OCI-LY3 (cell line): ENCODE measurements around the gene HTRA1.

Experiments used
- H2AFZ ChIP-seq: fragments of 200-600, 300-600 bp; shearing (Covaris generic); 2 replicates; pipeline ENCODE4 v1.6.0; 2014; ENCODE audit warnings: antibody characterized with exemption, low read depth, low read length
- H3K27ac ChIP-seq: fragments of 200-600, 300-600 bp; sonication (generic); 2 replicates; pipeline ENCODE4 v1.5.1; 2014; ENCODE audit warnings: mild to moderate bottlenecking, low read length, moderate library complexity, mixed read lengths
- H3K27me3 ChIP-seq: fragments of 200-600, 300-600 bp; sonication (generic); 2 replicates; pipeline ENCODE4 v1.6.1; 2014; ENCODE audit warnings: low read depth, low read length, mixed read lengths
- H3K36me3 ChIP-seq: fragments of 200-600, 300-600 bp; sonication (generic); replicated peaks from 2 replicates; pipeline ENCODE3; 2014; ENCODE audit warnings: low read depth, low read length, mixed read lengths
- H3K4me1 ChIP-seq: fragments of 300-600, 200-600 bp; sonication (generic); 2 replicates; pipeline ENCODE4 v1.6.1; 2014; ENCODE audit warnings: low read length, mixed read lengths
- H3K4me2 ChIP-seq: fragments of 200-600, 300-600 bp; sonication (generic); 2 replicates; pipeline ENCODE4 v1.6.1; 2014; ENCODE audit warnings: low read length, mixed read lengths
- H3K4me3 ChIP-seq: fragments of 300-600, 200-600 bp; sonication (generic); 2 replicates; pipeline ENCODE4 v1.5.1; 2014; ENCODE audit warnings: antibody characterized with exemption, mild to moderate bottlenecking, low read length, moderate library complexity
- H3K79me2 ChIP-seq: fragments of 300-600, 200-600 bp; shearing (Covaris generic); 2 replicates; pipeline ENCODE4 v1.6.1; 2014; ENCODE audit warnings: mild to moderate bottlenecking, low read length, mixed read lengths
- H3K9ac ChIP-seq: fragments of 300-600, 200-600 bp; shearing (Covaris generic); 2 replicates; pipeline ENCODE4 v1.6.0; 2014; ENCODE audit warnings: mild to moderate bottlenecking, low read length, moderate library complexity
- H3K9me3 ChIP-seq: fragments of 200-600, 300-600 bp; shearing (Covaris generic); 2 replicates; pipeline ENCODE4 v1.6.1; 2014; ENCODE audit warnings: low read length, mixed read lengths; ENCODE audit not compliant: insufficient read depth
- H4K20me1 ChIP-seq: fragments of 200-600, 300-600 bp; sonication (generic); 2 replicates; pipeline ENCODE4 v1.6.1; 2016; ENCODE audit warnings: low read length, mixed read lengths; ENCODE audit not compliant: insufficient read depth
- EZH2phosphoT487 ChIP-seq: fragments of 200-600 bp; shearing (Covaris generic); IDR thresholded peaks from 2 replicates; pipeline ENCODE4 v1.6.1; 2018; ENCODE audit warnings: antibody characterized with exemption, mixed run types, low read depth
- TF ChIP-seq, protein P1 (sequence below): fragments of 200-600, 300-600 bp; sonication (generic); IDR thresholded peaks from 2 replicates; pipeline ENCODE4 v1.5.1; 2014; ENCODE audit warnings: antibody characterized with exemption, low read length, low read depth

Gene HTRA1

DNA sequence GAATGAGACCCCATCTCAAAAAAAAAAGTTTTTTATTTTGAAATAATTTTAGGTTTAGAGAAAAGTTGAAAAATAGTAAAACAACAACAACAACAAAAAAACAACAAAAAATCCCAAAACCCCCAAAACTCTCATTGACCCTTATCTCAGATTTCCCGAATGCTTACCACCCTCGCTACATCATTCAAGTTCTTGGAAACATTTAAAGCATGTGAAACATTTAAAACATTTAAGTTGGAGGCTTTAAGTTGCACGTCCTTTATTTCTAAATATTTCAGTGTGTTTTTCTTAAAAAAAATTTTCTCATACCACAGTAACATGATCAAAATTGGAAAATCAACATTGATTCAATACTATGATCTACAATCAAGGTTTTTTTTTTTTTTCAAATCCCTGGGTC lies 7.3 kb upstream of the HTRA1 start:
- Histone ChIP-seq H3K27me3 (no peaks in the 10 kb centered on the region), H3K4me2 (no peak overlapping the region)
- no peak for TF ChIP-seq EZH2phosphoT487
- TF ChIP-seq, protein P1, sequence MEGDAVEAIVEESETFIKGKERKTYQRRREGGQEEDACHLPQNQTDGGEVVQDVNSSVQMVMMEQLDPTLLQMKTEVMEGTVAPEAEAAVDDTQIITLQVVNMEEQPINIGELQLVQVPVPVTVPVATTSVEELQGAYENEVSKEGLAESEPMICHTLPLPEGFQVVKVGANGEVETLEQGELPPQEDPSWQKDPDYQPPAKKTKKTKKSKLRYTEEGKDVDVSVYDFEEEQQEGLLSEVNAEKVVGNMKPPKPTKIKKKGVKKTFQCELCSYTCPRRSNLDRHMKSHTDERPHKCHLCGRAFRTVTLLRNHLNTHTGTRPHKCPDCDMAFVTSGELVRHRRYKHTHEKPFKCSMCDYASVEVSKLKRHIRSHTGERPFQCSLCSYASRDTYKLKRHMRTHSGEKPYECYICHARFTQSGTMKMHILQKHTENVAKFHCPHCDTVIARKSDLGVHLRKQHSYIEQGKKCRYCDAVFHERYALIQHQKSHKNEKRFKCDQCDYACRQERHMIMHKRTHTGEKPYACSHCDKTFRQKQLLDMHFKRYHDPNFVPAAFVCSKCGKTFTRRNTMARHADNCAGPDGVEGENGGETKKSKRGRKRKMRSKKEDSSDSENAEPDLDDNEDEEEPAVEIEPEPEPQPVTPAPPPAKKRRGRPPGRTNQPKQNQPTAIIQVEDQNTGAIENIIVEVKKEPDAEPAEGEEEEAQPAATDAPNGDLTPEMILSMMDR = no peak

DNA sequence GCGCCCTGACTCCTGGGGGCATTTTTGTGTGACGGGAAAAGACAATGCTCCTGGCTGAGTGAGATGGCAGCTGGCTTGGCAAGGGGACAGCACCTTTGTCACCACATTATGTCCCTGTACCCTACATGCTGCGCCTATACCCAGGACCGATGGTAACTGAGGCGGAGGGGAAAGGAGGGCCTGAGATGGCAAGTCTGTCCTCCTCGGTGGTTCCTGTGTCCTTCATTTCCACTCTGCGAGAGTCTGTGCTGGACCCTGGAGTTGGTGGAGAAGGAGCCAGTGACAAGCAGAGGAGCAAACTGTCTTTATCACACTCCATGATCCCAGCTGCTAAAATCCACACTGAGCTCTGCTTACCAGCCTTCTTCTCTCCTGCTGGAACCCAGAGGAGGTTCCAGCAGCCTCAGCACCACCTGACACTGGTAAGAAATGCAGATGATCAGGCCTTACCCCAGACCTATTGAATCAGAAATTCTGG lies 6.7 kb upstream of the HTRA1 start, which contains the start of gene ARMS2:
TSS of gene ARMS2 (plus strand) at position 51 of the 478 bp plus-strand sequence. CDS start at position 126, 75 bp downstream.
- Histone ChIP-seq H3K9me3 (no peaks in the 10 kb centered on the region), H3K9ac (no peak within 1 kb of the TSS), H3K27me3 (no peaks in the 10 kb centered on the region)

More for the DNA sequence above, 7.3 kb upstream of the HTRA1 start:
- Histone ChIP-seq H3K4me1 (no peaks in the 10 kb centered on the region), H3K27ac (no peak overlapping the region), H3K4me3 (no peak overlapping the region), H3K9ac (no peak overlapping the region), H3K9me3 (no peaks in the 10 kb centered on the region), H4K20me1 (no peaks in the 10 kb centered on the region), H3K36me3 (no peaks in the 10 kb centered on the region), H3K79me2 (no peaks in the 10 kb centered on the region), H2AFZ (no peak overlapping the region)

DNA sequence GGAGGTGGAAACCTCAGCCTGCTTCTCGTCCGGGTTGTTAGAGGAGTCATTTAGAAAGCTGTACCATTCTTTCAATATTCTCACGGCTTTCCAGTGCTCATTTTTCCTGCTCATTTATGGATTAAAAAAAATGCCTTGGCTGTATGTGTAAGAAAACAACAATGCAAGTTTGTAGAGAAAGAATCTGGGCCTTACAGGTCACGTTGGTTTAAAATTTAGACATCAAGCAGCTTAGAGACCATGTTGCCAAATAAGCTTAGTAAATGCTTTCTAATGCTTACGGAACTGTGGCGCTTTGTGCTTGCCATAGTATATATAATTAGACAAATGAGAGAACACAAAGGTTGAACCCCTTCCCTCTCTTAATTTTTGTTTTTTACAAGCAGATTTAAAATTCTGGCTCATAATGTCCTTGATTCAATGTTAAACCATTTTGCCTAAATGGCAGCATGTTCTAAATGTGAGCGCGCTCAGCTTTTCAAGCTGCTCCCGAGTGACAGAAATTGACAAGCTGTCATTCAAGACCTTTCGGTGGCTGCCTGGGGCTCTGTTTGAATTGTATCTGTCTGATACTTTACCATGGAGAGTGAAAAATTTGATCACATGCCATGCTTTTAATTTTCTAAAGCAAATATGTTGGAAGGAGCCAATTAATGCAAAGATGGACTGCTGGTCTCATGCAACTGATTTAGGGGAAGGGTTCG lies 5.8 kb upstream of the HTRA1 start:
- Histone ChIP-seq H3K4me1 (no peaks in the 10 kb centered on the region), H3K27me3 (no peaks in the 10 kb centered on the region), H3K36me3 (no peaks in the 10 kb centered on the region), H3K9me3 (no peaks in the 10 kb centered on the region), H3K4me2 (no peak overlapping the region), H3K4me3 (no peak overlapping the region), H2AFZ (no peak overlapping the region), H4K20me1 (no peaks in the 10 kb centered on the region), H3K9ac (no peak overlapping the region), H3K79me2 (no peaks in the 10 kb centered on the region), H3K27ac (no peak overlapping the region)
- TF ChIP-seq EZH2phosphoT487 = no peak
- TF ChIP-seq, protein P1 = no peak

More for the DNA sequence above, 6.7 kb upstream of the HTRA1 start, which contains the start of gene ARMS2:
- Histone ChIP-seq H3K27ac (no peak within 1 kb of the TSS), H3K4me1 (no peaks in the 10 kb centered on the region), H2AFZ (no peak within 1 kb of the TSS), H3K36me3 (no peaks in the 10 kb centered on the region), H4K20me1 (no peaks in the 10 kb centered on the region), H3K4me3 (no peak within 1 kb of the TSS), H3K79me2 (no peaks in the 10 kb centered on the region), H3K4me2 (no peak within 1 kb of the TSS)
- TF ChIP-seq, protein P1 = no peak
- no peak for TF ChIP-seq EZH2phosphoT487

DNA sequence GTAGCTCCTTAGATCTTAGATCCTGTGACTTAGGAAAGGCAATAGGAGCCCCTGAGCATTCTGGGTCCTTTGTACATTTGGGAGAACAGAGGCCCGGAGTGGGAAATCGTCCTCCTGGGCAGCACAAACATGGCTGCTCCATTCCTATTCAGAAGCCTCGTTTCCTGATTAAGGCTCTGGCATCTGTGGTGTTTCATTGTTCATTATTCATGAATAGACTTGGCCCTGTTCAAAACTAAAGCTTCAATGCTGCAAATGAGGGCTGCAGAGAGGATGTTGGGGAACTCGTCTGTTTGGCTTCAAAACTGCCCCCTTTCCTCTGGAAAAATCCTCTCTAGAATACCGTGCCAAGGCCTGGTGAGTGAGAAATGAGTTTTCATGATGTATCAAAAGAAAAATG lies 3.4 kb upstream of the HTRA1 start:
- no peaks in the 10 kb centered on the region for H3K79me2 ChIP-seq
- H3K4me2 ChIP-seq = no peak overlapping the region
- no peak overlapping the region for H3K4me3 ChIP-seq
- H3K27ac ChIP-seq = no peak overlapping the region
- H3K4me1 ChIP-seq = no peaks in the 10 kb centered on the region
- H3K27me3 ChIP-seq = no peaks in the 10 kb centered on the region
- H3K36me3 ChIP-seq = no peaks in the 10 kb centered on the region
- H4K20me1 ChIP-seq = no peaks in the 10 kb centered on the region
- TF ChIP-seq, protein P1 = no peak
- no peak for TF ChIP-seq EZH2phosphoT487
- no peak overlapping the region for H2AFZ ChIP-seq
- no peaks in the 10 kb centered on the region for H3K9me3 ChIP-seq
- no peak overlapping the region for H3K9ac ChIP-seq
